Esophagus (tissue), 2 donors: Measurements from ENCODE around the gene SMPD3. TPM values are rescaled to one million over a fixed set of nuclear protein-coding genes. Genes with fewer than 3 reads are reported as not detected.

Experiments
- H3K27ac ChIP-seq, 2 donors: one replicate each; pipeline ENCODE4 v1.5.1; 2013; ENCODE audit warnings: low read depth in 2 of 2, mild to moderate bottlenecking in 2 of 2, inconsistent platforms in 1 of 2, low read length in 1 of 2, moderate library complexity in 1 of 2
- H3K27me3 ChIP-seq, 2 donors: one replicate each; pipeline ENCODE4 v1.6.1; 2013; ENCODE audit warnings: low read length in 2 of 2, control low read depth in 1 of 2, mild to moderate bottlenecking in 1 of 2; ENCODE audit not compliant: insufficient read depth in 2 of 2, control insufficient read depth in 1 of 2
- H3K36me3 ChIP-seq, 2 donors: one replicate each; pipeline ENCODE4 v1.6.1; 2013; ENCODE audit warnings: low read length in 1 of 2; ENCODE audit not compliant: control insufficient read depth in 2 of 2, insufficient read depth in 2 of 2
- H3K4me1 ChIP-seq, 2 donors: one replicate each; pipeline ENCODE4 v1.6.1; 2013; ENCODE audit warnings: low read length in 1 of 2; ENCODE audit not compliant: control insufficient read depth in 2 of 2, insufficient read depth in 2 of 2
- H3K4me3 ChIP-seq, 2 donors: one replicate each; pipeline ENCODE4 v1.5.1; 2013; ENCODE audit warnings: low read length in 2 of 2, mild to moderate bottlenecking in 2 of 2, low read depth in 1 of 2, moderate library complexity in 1 of 2
- H3K9me3 ChIP-seq, 2 donors: one replicate each; pipeline ENCODE4 v1.6.1; 2013; ENCODE audit warnings: mild to moderate bottlenecking in 2 of 2, low read depth in 1 of 2, low read length in 1 of 2, moderate library complexity in 1 of 2; ENCODE audit not compliant: control insufficient read depth in 2 of 2, insufficient read depth in 1 of 2
- WGBS, 2 donors: extraction: QIAGEN DNeasy Blood & Tissue Kit; methylation state at CpG; one replicate each; pipeline ENCODE4 v1.1.7; 2013; 5-methylcytosine and 5-hydroxymethylcytosine counted together
- polyA plus RNA-seq, 2 donors: library from polyadenylated mRNA; stranded (reverse); fragments of 200-250 nt; gene quantifications; one replicate each; pipeline ENCODE4 v1.2.3, GENCODE V29; 2013
- donor health status: healthy with polysubstance abuse.
- donor health status: Bipolar disorder and iron deficiency.

Gene SMPD3
- polyA plus RNA-seq, 2 donors: 0.41 to 4.0 TPM

DNA sequence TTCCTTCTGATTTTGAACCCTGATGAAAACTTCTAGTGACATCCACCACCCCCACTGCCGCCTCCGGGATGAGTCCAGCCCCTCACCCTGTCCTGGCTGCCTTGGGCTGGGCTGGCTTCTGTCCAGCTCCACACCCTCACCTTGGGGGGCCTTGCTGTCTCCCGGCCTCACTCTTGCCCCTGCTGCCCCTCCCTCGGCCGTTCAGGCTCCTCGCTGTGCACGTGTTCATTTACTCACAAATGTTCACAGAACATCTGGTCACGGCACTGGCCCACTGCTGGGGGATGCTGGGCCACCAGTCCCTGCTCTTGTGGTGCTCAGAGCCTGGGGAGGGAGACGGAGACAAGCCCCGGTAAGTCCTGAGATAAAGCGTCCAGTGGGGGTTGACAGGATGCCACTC is 96.8 kb downstream of the SMPD3 start:
- H3K4me3 ChIP-seq: no peak overlapping the region
- WGBS, 2 donors: 77 to 86% methylated on average over 11 of the region's 11 CpGs
- H3K36me3 ChIP-seq: peaks cover 16 to 54% of the 10 kb centered on the region in 2 donors
- no peak overlapping the region for H3K27ac ChIP-seq
- H3K4me1 ChIP-seq: peaks cover 0 to 3% of the 10 kb centered on the region in 2 donors
- no peaks in the 10 kb centered on the region for H3K9me3 ChIP-seq
- no peaks in the 10 kb centered on the region for H3K27me3 ChIP-seq

DNA sequence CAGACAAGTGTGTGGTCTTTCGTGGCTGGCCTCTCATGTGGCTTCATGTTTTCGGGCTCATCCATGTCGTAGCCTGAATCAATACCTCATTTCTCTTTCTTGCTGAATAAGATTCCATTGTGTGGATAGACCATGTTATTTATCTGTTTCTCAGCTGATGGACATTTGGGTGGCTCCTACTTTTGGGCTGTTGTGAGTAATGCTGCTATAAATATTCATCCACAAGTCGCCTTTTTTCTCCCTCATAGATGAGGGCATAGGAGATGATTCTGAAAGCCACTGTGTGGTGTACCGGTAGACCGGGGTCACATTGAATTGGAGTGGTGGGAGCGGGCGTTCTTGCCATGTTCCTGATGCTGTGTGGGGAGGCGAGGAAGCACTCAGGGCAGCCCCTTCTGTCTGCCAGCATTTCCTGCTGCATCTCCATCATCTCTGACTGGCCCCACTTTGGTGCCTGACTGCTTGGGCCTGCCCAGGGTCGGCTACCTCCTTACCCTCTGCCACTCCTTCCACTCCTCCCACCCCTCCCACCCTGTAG is 97.4 kb downstream of the SMPD3 start:
- no peak overlapping the region for H3K27ac ChIP-seq
- H3K4me1 ChIP-seq: peaks cover 0 to 1% of the 10 kb centered on the region in 2 donors
- H3K4me3 ChIP-seq: no peak overlapping the region
- H3K36me3 ChIP-seq: peaks cover 13 to 54% of the 10 kb centered on the region in 2 donors
- 91 to 92% methylated on average over 10 of the region's 10 CpGs for WGBS, 2 donors
- no peaks in the 10 kb centered on the region for H3K27me3 ChIP-seq
- no peaks in the 10 kb centered on the region for H3K9me3 ChIP-seq

DNA sequence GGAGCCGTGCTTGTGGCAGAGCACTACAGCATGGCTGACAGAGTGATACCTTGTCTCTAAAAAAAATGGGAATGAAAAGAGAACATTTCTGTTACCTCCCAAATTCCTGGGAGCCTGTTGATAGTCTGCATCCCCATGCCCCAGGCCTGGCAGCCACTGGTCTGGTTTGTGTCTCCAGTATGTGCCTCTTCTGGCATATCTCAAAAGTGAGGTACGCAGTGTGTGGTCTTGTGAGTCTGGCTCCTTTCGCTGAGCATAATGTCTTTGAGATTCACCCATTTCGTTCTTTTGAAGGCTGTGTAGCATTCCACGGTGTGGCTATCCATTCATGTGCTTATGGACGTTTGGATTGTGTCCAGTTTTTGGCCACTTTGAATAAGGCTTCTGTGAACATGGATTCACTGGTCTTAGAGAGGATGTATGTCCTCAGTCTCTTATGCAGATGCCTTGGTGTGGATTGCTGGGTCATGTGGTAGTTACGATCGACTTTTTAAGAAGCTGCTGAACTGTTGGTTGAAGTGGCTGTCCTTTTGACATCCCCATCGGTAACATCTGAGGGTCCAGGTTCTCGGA is 98.4 kb downstream of the SMPD3 start:
- Histone ChIP-seq H3K36me3 (peaks cover 13 to 56% of the 10 kb centered on the region in 2 donors), H3K9me3 (no peaks in the 10 kb centered on the region)
- 94% methylated on average over 10 of the region's 10 CpGs for WGBS, 2 donors

GRCh38 chr16:68348639-68349445 is 99.5 kb downstream of the SMPD3 start:
- 91 to 92% methylated on average over 27 of the region's 27 CpGs for WGBS, 2 donors
- peaks cover 10 to 50% of the 10 kb centered on the region in 2 donors for H3K36me3 ChIP-seq
- H3K9me3 ChIP-seq: no peaks in the 10 kb centered on the region
- H3K4me1 ChIP-seq: no peaks in the 10 kb centered on the region
- no peaks in the 10 kb centered on the region for H3K27me3 ChIP-seq
- no peak overlapping the region for H3K4me3 ChIP-seq
- no peak overlapping the region for H3K27ac ChIP-seq

More for the DNA sequence above, 98.4 kb downstream of the SMPD3 start:
- no peaks in the 10 kb centered on the region for H3K27me3 ChIP-seq
- no peak overlapping the region for H3K27ac ChIP-seq
- no peaks in the 10 kb centered on the region for H3K4me1 ChIP-seq
- H3K4me3 ChIP-seq: no peak overlapping the region

GRCh38 chr16:68347605-68348004 is 100.7 kb downstream of the SMPD3 start:
- H3K36me3 ChIP-seq: peaks cover 16 to 43% of the 10 kb centered on the region in 2 donors
- H3K27ac ChIP-seq: no peak overlapping the region
- no peaks in the 10 kb centered on the region for H3K9me3 ChIP-seq
- WGBS, 2 donors: 82 to 85% methylated on average over 4 of the region's 4 CpGs
- H3K4me1 ChIP-seq: no peaks in the 10 kb centered on the region
- no peaks in the 10 kb centered on the region for H3K27me3 ChIP-seq
- H3K4me3 ChIP-seq: no peak overlapping the region

GRCh38 chr16:68346892-68347480 is 101.3 kb downstream of the SMPD3 start:
- no peaks in the 10 kb centered on the region for H3K27me3 ChIP-seq
- H3K27ac ChIP-seq: no peak overlapping the region
- no peak overlapping the region for H3K4me3 ChIP-seq
- peaks cover 16 to 44% of the 10 kb centered on the region in 2 donors for H3K36me3 ChIP-seq
- 78 to 85% methylated on average over 12 of the region's 12 CpGs for WGBS, 2 donors
- no peaks in the 10 kb centered on the region for H3K9me3 ChIP-seq
- no peaks in the 10 kb centered on the region for H3K4me1 ChIP-seq

DNA sequence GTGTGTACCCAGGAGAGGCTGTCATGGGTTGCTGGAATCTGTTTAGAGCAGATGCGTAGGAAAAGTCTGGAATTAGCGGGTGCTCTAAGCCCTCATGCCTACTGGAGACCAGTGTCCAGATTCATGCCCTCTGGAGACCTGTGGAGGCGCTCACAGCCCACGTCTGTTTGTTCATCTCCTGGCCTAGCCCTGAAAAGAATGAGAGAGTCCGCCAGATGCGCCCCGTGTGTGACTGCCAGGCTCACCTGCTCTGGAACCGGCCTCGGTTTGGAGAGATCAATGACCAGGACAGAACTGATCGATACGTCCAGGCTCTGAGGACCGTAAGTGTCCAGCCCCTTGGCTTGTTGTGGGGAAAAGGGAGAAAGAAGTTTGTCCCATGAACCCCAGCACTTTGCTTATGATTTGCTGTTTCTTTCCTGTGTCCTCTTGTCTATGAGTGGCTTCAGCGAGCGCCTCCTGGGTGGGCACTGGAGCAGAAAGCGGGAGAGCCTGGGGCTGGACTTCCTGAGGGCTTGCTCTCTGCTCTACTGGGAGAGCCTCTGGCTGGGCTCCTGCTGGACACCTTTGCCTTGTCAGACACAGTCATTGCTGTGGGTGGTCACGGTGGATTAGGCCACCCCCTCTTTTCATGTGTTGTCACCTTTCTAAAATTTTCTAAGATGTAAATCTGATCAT is 102.2 kb downstream of the SMPD3 start:
- H3K4me3 ChIP-seq: no peak overlapping the region
- no peaks in the 10 kb centered on the region for H3K4me1 ChIP-seq
- WGBS, 2 donors: 95% methylated on average over 16 of the region's 16 CpGs
- H3K9me3 ChIP-seq: no peaks in the 10 kb centered on the region
- peaks cover 12 to 36% of the 10 kb centered on the region in 2 donors for H3K36me3 ChIP-seq
- H3K27me3 ChIP-seq: no peaks in the 10 kb centered on the region
- no peak overlapping the region for H3K27ac ChIP-seq

DNA sequence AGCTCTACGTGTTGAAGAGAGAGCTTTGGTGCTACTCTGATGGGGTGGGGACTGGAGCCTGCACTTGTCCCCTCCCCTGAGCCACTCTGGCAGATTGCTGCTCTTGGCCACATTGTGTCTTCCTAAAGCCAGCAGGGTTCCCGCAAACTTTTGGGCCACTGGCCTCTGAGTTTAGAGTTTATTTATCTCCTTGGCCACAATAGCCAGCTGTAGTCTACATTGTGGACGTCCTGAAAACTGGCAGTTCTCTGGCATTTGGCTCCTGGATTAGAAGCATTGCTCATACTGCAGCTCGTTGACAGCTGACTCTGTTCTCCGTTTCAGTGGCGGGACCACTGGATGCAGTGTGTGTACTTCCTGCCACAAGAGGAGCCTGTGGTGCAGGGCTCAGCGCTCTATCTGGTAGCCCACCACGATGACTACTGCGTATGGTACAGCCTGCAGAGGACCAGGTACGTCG is 102.9 kb downstream of the SMPD3 start:
- Histone ChIP-seq H3K4me1 (no peaks in the 10 kb centered on the region), H3K4me3 (no peak overlapping the region), H3K27me3 (no peaks in the 10 kb centered on the region), H3K9me3 (no peaks in the 10 kb centered on the region), H3K36me3 (peaks cover 12 to 36% of the 10 kb centered on the region in 2 donors), H3K27ac (no peak overlapping the region)
- WGBS, 2 donors: 77 to 80% methylated on average over 11 of the region's 11 CpGs

GRCh38 chr16:68344252-68344651 is 104.1 kb downstream of the SMPD3 start:
- 71 to 80% methylated on average over 11 of the region's 11 CpGs for WGBS, 2 donors
- Histone ChIP-seq H3K4me3 (no peak overlapping the region), H3K9me3 (no peaks in the 10 kb centered on the region), H3K27me3 (no peaks in the 10 kb centered on the region), H3K4me1 (no peaks in the 10 kb centered on the region), H3K36me3 (peaks cover 19 to 42% of the 10 kb centered on the region in 2 donors), H3K27ac (no peak overlapping the region)
